GM12873 (cell line): Measurements from ENCODE around the gene SPAG16.

Experiments used
- TF ChIP-seq, protein P1 (sequence below): IDR thresholded peaks from 2 replicates; pipeline ENCODE4 v1.5.1; 2012; ENCODE audit warnings: low read depth, mild to moderate bottlenecking, moderate library complexity, low read length, control low read depth; ENCODE audit not compliant: insufficient read depth; ENCODE audit errors: missing control alignments

SPAG16 gene

DNA sequence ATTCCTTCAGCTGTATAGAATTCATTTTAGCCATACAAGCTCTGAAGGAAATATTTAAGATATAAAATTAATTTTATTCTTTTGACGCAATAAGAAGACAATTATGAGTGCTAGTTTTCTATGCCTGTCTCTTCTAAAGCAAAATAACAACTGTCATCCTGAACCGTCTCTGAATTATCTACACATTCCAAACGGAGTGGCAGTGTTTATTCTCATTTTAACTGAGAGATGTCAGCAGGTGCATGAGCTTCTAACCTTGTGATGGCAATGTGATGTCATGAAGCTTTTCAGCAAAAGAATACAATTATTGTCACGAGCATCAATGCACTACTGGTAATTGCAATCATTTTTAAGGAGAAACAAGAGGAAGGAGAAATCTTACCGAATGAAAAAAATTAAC is 274.8 kb downstream of the SPAG16 start:
- TF ChIP-seq, protein P1, sequence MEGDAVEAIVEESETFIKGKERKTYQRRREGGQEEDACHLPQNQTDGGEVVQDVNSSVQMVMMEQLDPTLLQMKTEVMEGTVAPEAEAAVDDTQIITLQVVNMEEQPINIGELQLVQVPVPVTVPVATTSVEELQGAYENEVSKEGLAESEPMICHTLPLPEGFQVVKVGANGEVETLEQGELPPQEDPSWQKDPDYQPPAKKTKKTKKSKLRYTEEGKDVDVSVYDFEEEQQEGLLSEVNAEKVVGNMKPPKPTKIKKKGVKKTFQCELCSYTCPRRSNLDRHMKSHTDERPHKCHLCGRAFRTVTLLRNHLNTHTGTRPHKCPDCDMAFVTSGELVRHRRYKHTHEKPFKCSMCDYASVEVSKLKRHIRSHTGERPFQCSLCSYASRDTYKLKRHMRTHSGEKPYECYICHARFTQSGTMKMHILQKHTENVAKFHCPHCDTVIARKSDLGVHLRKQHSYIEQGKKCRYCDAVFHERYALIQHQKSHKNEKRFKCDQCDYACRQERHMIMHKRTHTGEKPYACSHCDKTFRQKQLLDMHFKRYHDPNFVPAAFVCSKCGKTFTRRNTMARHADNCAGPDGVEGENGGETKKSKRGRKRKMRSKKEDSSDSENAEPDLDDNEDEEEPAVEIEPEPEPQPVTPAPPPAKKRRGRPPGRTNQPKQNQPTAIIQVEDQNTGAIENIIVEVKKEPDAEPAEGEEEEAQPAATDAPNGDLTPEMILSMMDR = no peak

DNA sequence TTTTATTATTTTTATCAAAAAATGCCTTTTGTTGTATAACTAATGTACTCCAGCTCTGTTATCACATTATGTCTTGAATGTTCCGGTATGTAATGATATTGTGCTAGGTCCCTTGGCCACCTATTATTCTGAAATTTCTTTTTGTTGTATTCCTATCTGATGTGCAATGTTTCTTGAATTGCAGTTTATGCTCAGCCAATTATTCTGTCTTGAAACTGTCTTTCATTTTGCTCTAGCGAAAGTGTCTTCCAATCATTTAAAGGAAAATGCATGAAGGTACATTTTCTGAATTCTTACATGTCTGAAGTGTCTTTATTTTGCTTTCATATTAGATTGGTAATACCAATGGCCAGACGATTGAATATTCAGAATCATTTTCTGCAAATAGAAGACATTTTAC is 277.5 kb downstream of the SPAG16 start:
- TF ChIP-seq, protein P1 = no peak

DNA sequence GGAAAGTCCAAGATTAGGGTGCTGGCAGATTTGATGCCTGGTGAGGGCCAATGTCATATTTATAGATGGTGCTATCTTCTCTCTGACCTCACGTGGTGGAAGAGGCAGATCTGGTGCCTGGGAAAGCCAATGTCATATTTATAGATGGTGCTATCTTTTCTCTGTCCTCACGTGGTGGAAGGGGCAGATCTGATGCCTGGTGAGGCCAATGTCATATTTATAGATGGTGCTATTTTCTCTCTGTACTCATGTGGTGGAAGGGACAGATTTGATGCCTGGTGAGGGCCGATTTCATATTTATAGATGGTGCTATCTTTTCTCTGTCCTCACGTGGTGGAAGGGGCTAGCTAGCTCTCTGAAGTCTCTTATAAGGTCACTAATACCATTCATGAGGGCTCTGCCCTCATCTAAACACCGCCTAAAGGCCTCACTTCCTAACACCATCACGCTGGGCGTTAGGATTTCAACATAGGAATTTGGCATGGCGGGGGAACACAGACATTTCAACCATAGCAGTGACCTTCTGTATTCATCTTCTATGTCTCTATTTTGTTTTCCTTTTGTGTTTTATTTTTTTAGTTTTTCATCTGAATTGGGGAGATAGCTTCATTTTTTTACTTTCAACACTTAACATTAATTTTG is 278.4 kb downstream of the SPAG16 start:
- TF ChIP-seq, protein P1 = no peak

DNA sequence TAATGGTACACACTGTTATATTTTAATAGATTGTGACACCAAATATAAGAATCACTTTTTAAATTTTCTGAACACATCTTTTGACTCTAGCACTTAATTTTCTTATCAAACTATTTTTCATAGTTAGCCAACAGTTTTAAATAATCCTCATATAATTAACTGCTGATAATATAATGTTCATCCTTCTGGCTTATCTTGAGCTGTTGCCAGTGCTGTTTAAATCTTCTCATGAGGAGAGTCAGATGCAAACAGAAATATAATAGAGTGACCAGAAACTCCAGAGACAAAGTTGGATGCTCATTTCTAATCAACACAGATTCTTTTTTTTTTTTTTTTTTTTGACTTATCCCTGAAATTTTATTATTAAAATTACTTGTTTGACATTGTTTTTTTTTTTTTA is 282.6 kb downstream of the SPAG16 start:
- TF ChIP-seq, protein P1 = no peak

DNA sequence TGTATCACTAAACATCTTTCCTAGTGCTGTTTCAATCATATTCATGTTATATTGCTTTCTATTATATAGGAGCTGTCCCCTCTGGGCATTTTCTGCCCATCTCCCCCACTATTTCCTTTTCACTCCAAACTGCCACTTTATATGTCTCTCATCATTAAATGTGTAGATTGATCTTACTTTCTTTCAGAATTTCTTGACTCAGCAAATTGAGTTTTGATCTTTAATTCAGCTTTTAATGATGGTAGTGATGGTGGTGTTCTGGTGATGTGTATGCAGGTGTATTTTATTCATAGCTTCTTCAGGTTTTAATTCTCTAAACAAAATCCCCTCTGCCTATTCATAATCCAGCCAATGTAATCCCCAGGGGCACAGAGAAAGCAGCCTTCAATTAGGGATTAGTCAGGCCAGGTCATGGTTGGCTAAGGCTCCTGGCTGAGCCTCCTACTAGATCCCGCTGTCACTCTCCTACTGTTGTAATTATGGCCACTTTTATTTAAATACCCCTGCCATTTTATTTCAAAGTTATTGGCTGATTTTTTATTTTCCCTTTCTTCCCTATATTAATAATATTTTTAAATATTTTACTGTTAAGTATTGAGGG is 325.4 kb downstream of the SPAG16 start:
- TF ChIP-seq, protein P1 = no peak

DNA sequence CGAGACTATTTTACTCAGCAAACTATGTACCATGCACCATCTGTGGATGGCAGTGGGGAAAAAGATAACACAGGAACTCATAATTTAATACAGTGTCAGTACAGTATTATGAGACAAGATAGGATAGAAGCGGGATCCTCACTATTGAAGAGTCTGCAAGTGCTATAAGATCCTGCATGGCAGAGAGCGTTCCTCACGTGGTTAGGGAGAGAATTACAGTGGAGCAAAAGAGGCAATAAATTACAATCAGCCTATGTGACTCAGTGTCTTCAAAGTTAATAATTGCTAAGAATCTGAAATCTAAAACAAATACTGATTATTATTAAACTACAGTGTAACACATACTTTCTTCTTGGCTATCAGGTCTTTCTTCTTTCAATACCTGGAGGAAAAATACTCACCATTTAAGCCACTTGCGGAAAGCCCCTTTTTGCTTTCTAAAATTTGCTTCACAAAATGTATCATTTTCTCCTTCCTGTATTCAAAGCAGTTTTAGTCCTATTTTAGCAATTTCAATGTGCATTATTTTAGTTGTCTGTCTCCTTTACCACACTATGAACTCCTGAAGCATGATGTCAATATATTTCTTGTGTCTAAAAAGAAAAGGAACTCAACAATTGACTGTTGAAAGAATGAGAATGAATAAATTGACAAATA is 342.9 kb downstream of the SPAG16 start:
- TF ChIP-seq, protein P1 = peak; percentile 21

DNA sequence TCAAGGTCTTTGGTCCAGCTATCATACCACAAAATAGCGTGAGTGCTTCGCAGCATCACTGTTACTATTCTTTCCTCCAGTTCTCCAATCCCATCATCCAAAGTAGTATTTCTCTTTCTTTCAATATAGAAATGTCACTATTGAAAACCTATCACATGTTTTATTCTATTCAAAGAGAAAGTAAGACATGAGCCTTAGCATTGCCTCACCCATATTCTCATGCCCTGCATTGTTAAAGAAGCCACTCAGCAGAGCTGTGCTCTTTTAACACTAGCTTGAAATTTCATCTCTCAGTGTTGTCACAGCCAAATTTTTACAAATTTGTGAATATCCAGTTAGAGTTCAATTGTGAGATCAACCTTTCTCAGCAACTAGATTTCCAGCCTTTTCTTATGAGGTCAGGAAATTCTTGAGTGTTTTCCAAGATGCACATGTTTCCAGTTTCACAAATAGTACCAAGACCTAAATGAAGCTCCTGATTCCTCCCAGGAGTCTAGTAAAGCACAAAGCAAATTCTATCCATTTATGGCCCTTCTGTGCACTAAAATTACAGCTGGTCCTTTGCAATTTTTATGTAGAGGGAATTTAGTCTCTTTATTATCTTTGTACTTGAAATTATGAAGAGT is 343.7 kb downstream of the SPAG16 start:
- TF ChIP-seq, protein P1 = no peak
